OCI-LY7 (cell line): ENCODE measurements around the gene CASP2.

Experiments
- CTCF ChIP-seq: fragments of 200-600 bp; sonication (generic); conservative IDR thresholded peaks from 2 replicates; pipeline ENCODE4 v1.5.1; 2014; ENCODE audit warnings: mild to moderate bottlenecking, antibody characterized with exemption, low read length, moderate library complexity, mixed read lengths
- EZH2phosphoT487 ChIP-seq: fragments of 200-600 bp; sonication (generic); IDR thresholded peaks from 2 replicates; pipeline ENCODE4 v1.6.1; 2018; ENCODE audit warnings: low read depth, borderline replicate concordance, mild to moderate bottlenecking, mixed run types, antibody characterized with exemption, low read length, moderate library complexity, mixed read lengths

DNA sequence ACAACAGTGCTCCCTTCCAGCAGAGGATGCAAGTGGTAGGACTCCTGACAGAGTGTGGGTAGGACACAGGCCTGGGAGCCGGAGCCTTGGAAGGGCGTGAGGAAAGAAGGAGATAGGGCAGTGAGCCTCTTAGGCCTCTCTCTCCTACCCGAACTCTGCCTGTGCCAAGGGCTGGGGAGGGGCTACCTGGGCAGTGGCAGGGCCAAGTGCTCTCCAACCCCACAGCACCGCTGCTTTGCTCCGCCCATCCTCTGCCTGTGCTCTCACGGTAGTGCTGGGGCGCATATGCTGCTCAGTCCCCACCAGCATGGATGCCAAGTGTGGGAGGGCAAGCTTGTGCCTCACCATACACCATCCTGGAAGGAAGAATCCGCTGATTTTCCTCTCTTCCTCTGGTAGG is 66.8 kb downstream of the CASP2 start:
- TF ChIP-seq CTCF: no peak
- no peak for TF ChIP-seq EZH2phosphoT487
